ENCODE data around the gene SBF1. TPM values are rescaled to one million over a fixed set of nuclear protein-coding genes. Genes with fewer than 3 reads are reported as not detected.

Gene SBF1
- total RNA-seq, 3 donors from 2014 or later = 30.6 to 33.1 (median 30.6) TPM

DNA sequence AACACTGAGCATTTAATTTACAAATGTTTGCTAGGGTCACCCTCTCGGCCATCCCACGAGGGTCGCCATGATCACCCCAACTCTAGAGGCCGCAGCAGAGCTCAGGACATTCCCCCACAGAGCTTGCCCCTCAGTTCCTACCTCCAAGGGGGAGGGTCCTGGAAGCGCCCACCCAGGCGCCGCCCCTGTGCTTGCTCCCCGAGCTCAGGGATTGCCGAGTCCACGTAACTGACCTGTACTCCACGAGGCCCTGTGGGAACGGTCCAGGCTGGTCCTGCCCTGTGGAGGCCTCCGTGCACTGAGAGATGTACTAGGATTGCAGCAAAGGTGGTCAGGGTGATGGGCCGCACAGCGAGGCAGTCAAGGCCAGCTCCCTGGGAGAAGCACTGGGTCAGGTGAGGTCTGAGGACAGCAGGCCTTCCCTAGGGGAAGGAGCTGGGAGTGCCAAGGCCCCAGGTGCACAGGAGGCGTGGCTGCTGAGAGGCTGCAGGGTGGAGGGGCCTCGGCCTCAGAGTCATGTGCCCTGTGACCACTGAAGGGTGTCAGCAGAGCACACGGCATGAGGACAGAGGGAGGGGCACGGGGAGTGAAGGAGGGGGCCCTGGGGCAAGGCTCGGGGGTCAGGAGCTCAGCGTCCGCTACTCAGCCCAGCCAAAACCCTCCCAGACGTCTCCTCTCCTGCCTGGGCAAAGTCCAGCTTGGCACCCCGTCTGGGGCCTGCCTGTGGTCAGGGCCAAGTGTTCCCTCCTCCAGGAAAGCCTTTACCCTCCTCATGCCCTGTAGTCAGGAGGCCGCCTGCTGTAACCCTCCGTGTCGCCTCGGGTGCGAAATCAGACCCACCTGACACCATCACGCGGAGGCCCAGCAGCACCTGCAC lies 9.4 kb upstream of the SBF1 start:
- no peak for DNase-seq (ENCODE audit: low spot score in 2 of 2)
- H3K27me3 ChIP-seq = peaks cover 8 to 16% of the 10 kb centered on the region in 2 donors
- peaks cover 4 to 10% of the 10 kb centered on the region in 2 donors for H3K4me1 ChIP-seq
- H3K27ac ChIP-seq = no peak overlapping the region
- no peaks in the 10 kb centered on the region for H3K36me3 ChIP-seq
- TF ChIP-seq POLR2A (IDR thresholded peaks at IDR 0.05) (no peak), POLR2AphosphoS5 (IDR thresholded peaks at IDR 0.05) (no peak), CTCF (IDR thresholded peaks at IDR 0.05) (no peak)
- H3K4me3 ChIP-seq = no peak overlapping the region
- no peaks in the 10 kb centered on the region for H3K9me3 ChIP-seq
- intact Hi-C loops (cut with DNase I; ENCODE audit: low total_unique reads) = no loop called here

GRCh38 chr22:50483556-50483955 lies 8.7 kb upstream of the SBF1 start:
- intact Hi-C loops (cut with DNase I; ENCODE audit: low total_unique reads) = no loop called here
- no peak overlapping the region for H3K4me3 ChIP-seq
- no peaks in the 10 kb centered on the region for H3K9me3 ChIP-seq
- no peak for TF ChIP-seq POLR2AphosphoS5 (IDR thresholded peaks at IDR 0.05)
- TF ChIP-seq CTCF (IDR thresholded peaks at IDR 0.05) = no peak
- no peak for TF ChIP-seq POLR2A (IDR thresholded peaks at IDR 0.05)
- no peak for DNase-seq (ENCODE audit: low spot score in 2 of 2)
- no peaks in the 10 kb centered on the region for H3K36me3 ChIP-seq
- H3K4me1 ChIP-seq = peaks cover 4 to 10% of the 10 kb centered on the region in 2 donors
- H3K27me3 ChIP-seq = peaks cover 8 to 16% of the 10 kb centered on the region in 2 donors
- no peak overlapping the region for H3K27ac ChIP-seq

DNA sequence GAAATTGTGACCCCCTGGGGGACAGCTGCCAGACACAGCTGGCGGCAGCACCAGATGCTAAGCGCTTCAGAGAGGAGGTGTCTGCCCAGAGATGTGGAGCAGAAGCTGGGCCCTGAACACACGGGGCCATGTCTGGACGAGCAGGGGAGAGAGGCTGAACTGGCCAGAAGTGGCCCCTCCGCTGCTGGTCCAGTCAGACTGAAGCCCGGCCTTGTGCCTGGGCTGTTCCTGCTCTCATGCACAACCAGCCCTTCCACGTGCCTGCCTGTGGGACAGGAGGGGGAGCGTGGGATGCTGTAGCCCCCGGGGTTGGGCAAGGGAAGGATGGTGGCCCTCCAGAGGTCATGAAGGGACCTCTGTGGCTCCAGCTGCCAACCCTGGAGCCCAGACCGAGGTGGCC lies 8.3 kb upstream of the SBF1 start:
- Histone ChIP-seq H3K36me3 (no peaks in the 10 kb centered on the region), H3K27me3 (peaks cover 8 to 16% of the 10 kb centered on the region in 2 donors), H3K4me3 (no peak overlapping the region), H3K27ac (no peak overlapping the region), H3K4me1 (peaks cover 4 to 10% of the 10 kb centered on the region in 2 donors), H3K9me3 (no peaks in the 10 kb centered on the region)
- TF ChIP-seq CTCF (IDR thresholded peaks at IDR 0.05) = no peak
- no peak for TF ChIP-seq POLR2A (IDR thresholded peaks at IDR 0.05)
- TF ChIP-seq POLR2AphosphoS5 (IDR thresholded peaks at IDR 0.05) = no peak
- intact Hi-C loops (cut with DNase I; ENCODE audit: low total_unique reads) = no loop called here
- DNase-seq (ENCODE audit: low spot score in 2 of 2) = no peak

- DNase-seq (ENCODE audit: low spot score in 2 of 2) = no peak
- TF ChIP-seq CTCF (IDR thresholded peaks at IDR 0.05) (no peak), POLR2AphosphoS5 (IDR thresholded peaks at IDR 0.05) (no peak), POLR2A (IDR thresholded peaks at IDR 0.05) (no peak)
- peaks cover 8 to 16% of the 10 kb centered on the region in 2 donors for H3K27me3 ChIP-seq
- intact Hi-C loops (cut with DNase I; ENCODE audit: low total_unique reads) = no loop called here
- peaks cover 4 to 10% of the 10 kb centered on the region in 2 donors for H3K4me1 ChIP-seq
- H3K9me3 ChIP-seq = no peaks in the 10 kb centered on the region
- H3K4me3 ChIP-seq = peak overlapping the region in 2 of 3 donors; percentile 54 to 85
- no peak overlapping the region for H3K27ac ChIP-seq
- no peaks in the 10 kb centered on the region for H3K36me3 ChIP-seq
Observed at GRCh38 chr22:50482107-50483074, 7.6 kb upstream of the SBF1 start.
